Measurements from ENCODE around the gene RHOBTB1.

Gene RHOBTB1

DNA sequence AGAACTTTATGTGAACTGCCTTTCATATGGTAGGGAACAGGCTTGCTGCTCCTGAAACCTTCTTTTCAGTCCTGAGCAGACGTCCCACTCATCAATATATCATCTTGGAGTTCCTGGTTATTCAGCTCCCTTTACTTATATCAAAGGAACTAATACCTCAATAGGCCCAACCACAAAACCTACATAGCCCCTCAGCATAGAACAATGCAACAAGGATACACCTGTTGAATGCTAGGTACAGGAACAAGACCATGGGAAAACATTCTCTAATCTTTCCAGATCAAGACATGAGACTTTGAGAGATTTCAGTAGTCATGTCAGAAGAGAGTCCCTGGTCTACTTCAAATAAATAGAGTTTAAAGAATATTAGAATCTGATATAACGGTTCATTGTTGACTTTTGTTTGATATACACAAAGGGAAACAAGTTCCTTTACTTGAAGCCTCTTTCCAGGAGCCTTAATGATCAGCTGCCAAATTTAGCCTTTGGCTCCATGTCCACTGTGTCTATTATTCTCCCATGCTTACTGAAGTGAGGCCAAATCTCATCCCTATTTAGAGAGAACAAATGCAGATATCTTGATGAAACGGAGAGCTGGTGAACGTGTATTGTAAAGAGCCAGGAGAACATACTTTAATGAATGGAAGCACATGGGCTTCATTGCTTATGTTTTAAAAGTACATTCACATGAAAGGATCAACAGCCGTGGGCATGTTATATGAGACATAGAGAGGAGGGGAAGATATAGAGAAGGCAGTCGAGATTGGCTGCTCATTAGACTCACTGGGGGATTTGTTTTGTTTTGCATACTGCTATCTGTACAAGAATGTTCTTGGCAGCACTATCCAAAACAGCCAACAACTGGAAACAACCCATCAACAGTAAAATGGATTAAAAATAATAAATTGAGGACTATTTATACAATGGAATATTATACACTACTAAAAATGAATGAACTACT is 9.5 kb downstream of the RHOBTB1 start:
- TF ChIP-seq, protein P1, sequence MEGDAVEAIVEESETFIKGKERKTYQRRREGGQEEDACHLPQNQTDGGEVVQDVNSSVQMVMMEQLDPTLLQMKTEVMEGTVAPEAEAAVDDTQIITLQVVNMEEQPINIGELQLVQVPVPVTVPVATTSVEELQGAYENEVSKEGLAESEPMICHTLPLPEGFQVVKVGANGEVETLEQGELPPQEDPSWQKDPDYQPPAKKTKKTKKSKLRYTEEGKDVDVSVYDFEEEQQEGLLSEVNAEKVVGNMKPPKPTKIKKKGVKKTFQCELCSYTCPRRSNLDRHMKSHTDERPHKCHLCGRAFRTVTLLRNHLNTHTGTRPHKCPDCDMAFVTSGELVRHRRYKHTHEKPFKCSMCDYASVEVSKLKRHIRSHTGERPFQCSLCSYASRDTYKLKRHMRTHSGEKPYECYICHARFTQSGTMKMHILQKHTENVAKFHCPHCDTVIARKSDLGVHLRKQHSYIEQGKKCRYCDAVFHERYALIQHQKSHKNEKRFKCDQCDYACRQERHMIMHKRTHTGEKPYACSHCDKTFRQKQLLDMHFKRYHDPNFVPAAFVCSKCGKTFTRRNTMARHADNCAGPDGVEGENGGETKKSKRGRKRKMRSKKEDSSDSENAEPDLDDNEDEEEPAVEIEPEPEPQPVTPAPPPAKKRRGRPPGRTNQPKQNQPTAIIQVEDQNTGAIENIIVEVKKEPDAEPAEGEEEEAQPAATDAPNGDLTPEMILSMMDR (IDR thresholded peaks at IDR 0.05; ENCODE audit: low read depth, low read length, missing control alignments), result no peak
- DNase-seq (ENCODE audit: extremely low read depth, low read depth), result no peak
- H3K4me3 ChIP-seq (replicated peaks; ENCODE audit: low read depth, low read length), result no peak overlapping the region

DNA sequence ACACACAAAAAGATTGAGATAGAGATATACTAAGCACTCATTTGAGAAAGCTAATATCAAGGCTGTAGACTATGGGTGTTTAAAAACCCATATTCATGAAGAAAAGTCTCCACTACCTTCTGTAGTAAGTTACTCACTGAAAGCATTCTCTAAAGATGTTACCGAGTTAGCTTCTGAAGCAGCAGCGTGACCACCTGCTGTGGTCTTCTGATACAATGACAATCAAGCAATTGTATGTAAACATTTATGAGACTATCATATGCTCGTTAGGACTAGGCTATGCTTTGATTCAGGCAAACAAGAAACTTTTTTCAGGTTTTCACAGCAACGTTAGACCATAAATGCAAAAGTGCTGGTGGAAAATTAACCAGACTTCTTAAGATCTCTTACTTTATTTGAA is 11.2 kb downstream of the RHOBTB1 start:
- DNase-seq (ENCODE audit: extremely low read depth, low read depth), result no peak
- no peak overlapping the region for H3K4me3 ChIP-seq (replicated peaks; ENCODE audit: low read depth, low read length)
- TF ChIP-seq, protein P1 (IDR thresholded peaks at IDR 0.05; ENCODE audit: low read depth, low read length, missing control alignments), result no peak

DNA sequence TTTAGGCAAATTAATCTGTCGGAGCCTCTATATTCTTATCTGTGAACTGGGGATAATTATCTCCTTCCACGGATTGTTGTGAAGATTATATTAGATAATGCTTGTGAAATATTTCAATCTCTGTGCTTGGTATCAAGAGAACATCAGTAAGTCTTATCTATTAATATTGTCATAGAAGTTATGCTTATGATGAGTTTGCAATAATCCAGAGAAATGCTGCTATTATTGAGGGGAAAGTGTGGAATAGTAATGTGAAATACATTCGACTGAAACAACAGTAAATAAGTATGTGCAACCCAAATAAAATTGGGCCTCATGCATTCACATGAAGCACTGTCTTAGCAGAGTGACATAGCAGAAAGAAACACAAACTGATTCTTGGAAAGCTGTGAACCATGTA is 13.7 kb downstream of the RHOBTB1 start:
- H3K4me3 ChIP-seq (replicated peaks; ENCODE audit: low read depth, low read length), result no peak overlapping the region
- no peak for DNase-seq (ENCODE audit: extremely low read depth, low read depth)
- TF ChIP-seq, protein P1 (IDR thresholded peaks at IDR 0.05; ENCODE audit: low read depth, low read length, missing control alignments), result no peak

DNA sequence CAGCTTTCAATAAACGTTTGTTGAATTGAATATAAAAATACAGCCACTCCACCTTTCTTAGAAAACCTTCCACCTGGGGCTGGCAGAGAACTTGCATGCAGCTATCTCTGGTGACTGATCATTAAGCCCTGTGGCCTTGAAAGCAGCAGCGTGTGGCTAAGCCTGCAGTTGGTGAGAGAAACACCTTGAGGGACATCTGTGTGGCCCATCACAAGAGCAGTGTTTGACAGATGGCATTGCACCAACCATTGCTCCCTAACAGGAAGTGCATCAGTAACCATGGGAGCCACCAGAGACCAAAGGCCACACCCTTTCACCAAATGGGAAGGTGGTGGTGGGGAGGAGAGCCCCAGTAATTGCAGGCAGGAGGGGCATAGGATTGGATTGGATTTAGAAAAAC is 22.4 kb downstream of the RHOBTB1 start:
- TF ChIP-seq, protein P1 (IDR thresholded peaks at IDR 0.05; ENCODE audit: low read depth, low read length, missing control alignments), result no peak
- DNase-seq (ENCODE audit: extremely low read depth, low read depth), result no peak
- no peak overlapping the region for H3K4me3 ChIP-seq (replicated peaks; ENCODE audit: low read depth, low read length)

DNA sequence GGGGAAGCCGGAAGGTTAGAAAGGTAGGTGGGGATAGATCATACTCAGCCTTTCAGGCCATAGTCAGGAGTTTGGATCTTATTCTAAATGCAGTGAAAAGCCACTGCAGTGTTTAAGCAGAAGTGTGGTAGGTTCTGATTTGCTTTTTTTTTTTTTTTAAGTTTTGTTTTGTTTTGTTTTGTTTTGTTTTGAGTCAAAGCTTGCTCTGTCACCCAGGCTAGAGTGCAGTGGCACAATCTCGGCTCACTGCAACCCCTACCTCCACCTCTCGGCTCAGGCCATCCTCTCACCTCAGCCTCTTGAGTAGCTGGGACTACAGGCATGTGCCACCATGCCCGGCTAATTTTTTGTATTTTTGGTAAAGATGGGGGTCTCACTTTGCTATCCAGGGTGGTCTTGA is 23.5 kb downstream of the RHOBTB1 start:
- DNase-seq (ENCODE audit: extremely low read depth, low read depth), result no peak
- TF ChIP-seq, protein P1 (IDR thresholded peaks at IDR 0.05; ENCODE audit: low read depth, low read length, missing control alignments), result no peak
- no peak overlapping the region for H3K4me3 ChIP-seq (replicated peaks; ENCODE audit: low read depth, low read length)

DNA sequence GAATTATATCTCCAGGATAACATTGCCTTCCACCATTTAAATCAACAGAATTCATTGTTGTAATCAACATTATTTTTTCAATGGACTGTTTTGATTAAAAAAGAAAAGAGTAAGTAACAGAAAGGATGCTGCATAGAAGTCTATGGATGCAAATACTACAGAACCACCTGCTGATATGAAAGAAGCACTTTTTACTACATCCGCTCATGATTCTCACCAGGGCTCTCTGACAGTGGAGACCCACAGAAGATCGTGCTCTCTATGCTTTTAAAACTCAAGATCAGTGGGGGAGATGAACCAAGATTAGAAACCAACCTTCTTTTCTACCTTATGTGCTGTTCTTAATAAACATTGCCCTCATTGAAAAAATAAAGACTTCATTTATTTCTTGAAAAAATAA is 24.4 kb downstream of the RHOBTB1 start:
- DNase-seq (ENCODE audit: extremely low read depth, low read depth), result no peak
- TF ChIP-seq, protein P1 (IDR thresholded peaks at IDR 0.05; ENCODE audit: low read depth, low read length, missing control alignments), result no peak
- H3K4me3 ChIP-seq (replicated peaks; ENCODE audit: low read depth, low read length), result no peak overlapping the region

Data from HFF-Myc (cell line).